ENCODE measurements around the gene ZDHHC8. TPM values are rescaled to one million over a fixed set of nuclear protein-coding genes. Genes with fewer than 3 reads are reported as not detected.

Gene ZDHHC8
- total RNA-seq, 1 experiment from 2014 or later: 39.9 TPM

- no peaks in the 10 kb centered on the region for H3K4me1 Mint-ChIP-seq (ENCODE audit: low read depth, unreplicated experiment)
Observed at GRCh38 chr22:20191000-20191515, 59.5 kb downstream of the ZDHHC8 start.

GRCh38 chr22:20191803-20192202 lies 60.2 kb downstream of the ZDHHC8 start:
- H3K4me3 Mint-ChIP-seq (ENCODE audit: unreplicated experiment): no peak overlapping the region
- no peaks in the 10 kb centered on the region for H3K9me3 Mint-ChIP-seq (ENCODE audit: unreplicated experiment)
- Histone ChIP-seq H3K27me3 (replicated peaks; ENCODE audit: control insufficient read depth, insufficient read depth, low read length) (no peaks in the 10 kb centered on the region), H3K4me1 (no peaks in the 10 kb centered on the region), H3K36me3 (ENCODE audit: control insufficient read depth, insufficient read depth, low read length) (no peaks in the 10 kb centered on the region), H3K4me3 (ENCODE audit: low read depth, low read length) (no peak overlapping the region), H3K9me3 (no peaks in the 10 kb centered on the region)
- H3K27me3 Mint-ChIP-seq (ENCODE audit: insufficient read depth, unreplicated experiment): no peaks in the 10 kb centered on the region
- H3K36me3 Mint-ChIP-seq (ENCODE audit: insufficient read depth, unreplicated experiment): no peaks in the 10 kb centered on the region
- CTCF ChIA-PET: no interaction called here
- DNase-seq: no peak
- H3K27ac Mint-ChIP-seq (ENCODE audit: unreplicated experiment): no peak overlapping the region
- intact Hi-C loops (cut with micrococcal nuclease; ENCODE audit: unreplicated experiment): no loop called here
- no TSS peak for BruUV-seq (replicated peaks)
- no peaks in the 10 kb centered on the region for H3K4me1 Mint-ChIP-seq (ENCODE audit: low read depth, unreplicated experiment)
- no peak for TF ChIP-seq CTCF (IDR thresholded peaks at IDR 0.05; ENCODE audit: insufficient read depth in 1 of 2, low read depth in 1 of 2, low read length in 1 of 2, severe bottlenecking in 1 of 2, unreplicated experiment in 1 of 2)
- POLR2A ChIA-PET: no interaction called here

More at GRCh38 chr22:20191000-20191515, 59.5 kb downstream of the ZDHHC8 start:
- Histone ChIP-seq H3K9me3 (no peaks in the 10 kb centered on the region), H3K4me3 (ENCODE audit: low read depth, low read length) (no peak overlapping the region), H3K27me3 (replicated peaks; ENCODE audit: control insufficient read depth, insufficient read depth, low read length) (no peaks in the 10 kb centered on the region), H3K4me1 (no peaks in the 10 kb centered on the region), H3K36me3 (ENCODE audit: control insufficient read depth, insufficient read depth, low read length) (no peaks in the 10 kb centered on the region)
- intact Hi-C loops (cut with micrococcal nuclease; ENCODE audit: unreplicated experiment): no loop called here
- CTCF ChIA-PET: no interaction called here
- Mint-ChIP-seq H3K27me3 (ENCODE audit: insufficient read depth, unreplicated experiment) (no peaks in the 10 kb centered on the region), H3K27ac (ENCODE audit: unreplicated experiment) (no peak overlapping the region), H3K4me3 (ENCODE audit: unreplicated experiment) (no peak overlapping the region), H3K36me3 (ENCODE audit: insufficient read depth, unreplicated experiment) (no peaks in the 10 kb centered on the region), H3K9me3 (ENCODE audit: unreplicated experiment) (no peaks in the 10 kb centered on the region)
- POLR2A ChIA-PET: no interaction called here
- no peak for TF ChIP-seq CTCF (IDR thresholded peaks at IDR 0.05; ENCODE audit: insufficient read depth in 1 of 2, low read depth in 1 of 2, low read length in 1 of 2, severe bottlenecking in 1 of 2, unreplicated experiment in 1 of 2)
- no peak for DNase-seq
- no TSS peak for BruUV-seq (replicated peaks)

- Mint-ChIP-seq H3K27me3 (ENCODE audit: insufficient read depth, unreplicated experiment) (no peaks in the 10 kb centered on the region), H3K4me1 (ENCODE audit: low read depth, unreplicated experiment) (no peaks in the 10 kb centered on the region), H3K27ac (ENCODE audit: unreplicated experiment) (no peak overlapping the region), H3K4me3 (ENCODE audit: unreplicated experiment) (no peak overlapping the region), H3K9me3 (ENCODE audit: unreplicated experiment) (no peaks in the 10 kb centered on the region), H3K36me3 (ENCODE audit: insufficient read depth, unreplicated experiment) (no peaks in the 10 kb centered on the region)
- Histone ChIP-seq H3K4me3 (ENCODE audit: low read depth, low read length) (no peak overlapping the region), H3K4me1 (no peaks in the 10 kb centered on the region), H3K36me3 (ENCODE audit: control insufficient read depth, insufficient read depth, low read length) (no peaks in the 10 kb centered on the region), H3K27me3 (replicated peaks; ENCODE audit: control insufficient read depth, insufficient read depth, low read length) (no peaks in the 10 kb centered on the region), H3K9me3 (no peaks in the 10 kb centered on the region)
- DNase-seq: no peak
- no TSS peak for BruUV-seq (replicated peaks)
- CTCF ChIA-PET: interaction anchor here (0.6 to 1.1 kb wide), 2 partner anchors 35 to 46 kb away, joined by 3 read pairs; no protein-coding TSS in a partner anchor
- intact Hi-C loops (cut with micrococcal nuclease; ENCODE audit: unreplicated experiment): no loop called here
- POLR2A ChIA-PET: no interaction called here
- no peak for TF ChIP-seq CTCF (IDR thresholded peaks at IDR 0.05; ENCODE audit: insufficient read depth in 1 of 2, low read depth in 1 of 2, low read length in 1 of 2, severe bottlenecking in 1 of 2, unreplicated experiment in 1 of 2)
Observed at GRCh38 chr22:20192293-20192971, 60.8 kb downstream of the ZDHHC8 start.

Data from Caco-2 (cell line).